ENCODE measurements around the gene CCDC43.
A peak's percentile ranks its signal among the peaks of the same experiment; 100 is the strongest.
"Not testable (repeated sequence)": the region's sequence is repeated elsewhere in the genome, so short reads cannot be mapped to it uniquely, and the experiment has no call there.

CCDC43 gene, protein sequence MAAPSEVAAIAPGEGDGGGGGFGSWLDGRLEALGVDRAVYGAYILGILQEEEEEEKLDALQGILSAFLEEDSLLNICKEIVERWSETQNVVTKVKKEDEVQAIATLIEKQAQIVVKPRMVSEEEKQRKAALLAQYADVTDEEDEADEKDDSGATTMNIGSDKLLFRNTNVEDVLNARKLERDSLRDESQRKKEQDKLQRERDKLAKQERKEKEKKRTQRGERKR

GRCh38 chr17:44689477-44690217, at the start of gene CCDC43:
CCDC43 (minus strand) TSS chr17:44689776; CDS start chr17:44689753, 23 bp downstream.
- peak; percentile 95 to 96 for DNase-seq

GRCh38 chr17:44738214-44738906, 48.8 kb upstream of the CCDC43 start:
- no peak for DNase-seq

DNA sequence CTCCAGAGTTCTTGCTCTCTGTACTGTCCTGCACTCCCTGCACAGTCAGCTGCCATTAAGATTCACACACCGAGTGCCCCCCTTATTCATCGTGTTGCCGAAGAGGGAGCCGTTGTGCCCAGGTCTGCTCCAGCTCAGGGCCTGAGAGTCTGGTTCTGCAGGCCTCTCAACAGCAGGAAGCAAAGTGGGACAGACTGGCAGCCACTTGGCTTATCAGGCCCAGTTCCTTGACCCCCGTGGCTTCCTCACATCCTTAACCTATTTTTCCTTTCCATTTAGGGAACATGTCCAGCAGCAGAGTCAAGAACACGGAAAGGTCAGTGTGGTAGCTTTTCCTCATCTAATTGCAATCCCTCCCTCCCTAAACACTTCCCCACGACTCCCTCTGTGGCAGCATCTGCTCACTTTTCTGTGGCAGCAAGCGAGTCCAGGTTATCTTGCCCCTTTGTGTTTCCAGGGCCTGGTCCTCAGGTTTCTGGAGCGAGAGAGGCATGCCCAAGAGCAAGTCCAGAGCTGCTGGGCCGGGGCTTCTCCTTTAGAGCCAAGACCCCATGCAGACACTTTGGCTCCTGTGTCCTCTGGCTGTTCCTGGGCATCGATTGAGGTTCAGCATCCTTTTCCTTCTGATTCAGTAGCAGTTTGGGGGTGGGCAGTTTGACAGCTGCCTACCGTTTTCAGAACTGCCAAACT, 47.1 kb upstream of the CCDC43 start:
- no peak for DNase-seq

DNA sequence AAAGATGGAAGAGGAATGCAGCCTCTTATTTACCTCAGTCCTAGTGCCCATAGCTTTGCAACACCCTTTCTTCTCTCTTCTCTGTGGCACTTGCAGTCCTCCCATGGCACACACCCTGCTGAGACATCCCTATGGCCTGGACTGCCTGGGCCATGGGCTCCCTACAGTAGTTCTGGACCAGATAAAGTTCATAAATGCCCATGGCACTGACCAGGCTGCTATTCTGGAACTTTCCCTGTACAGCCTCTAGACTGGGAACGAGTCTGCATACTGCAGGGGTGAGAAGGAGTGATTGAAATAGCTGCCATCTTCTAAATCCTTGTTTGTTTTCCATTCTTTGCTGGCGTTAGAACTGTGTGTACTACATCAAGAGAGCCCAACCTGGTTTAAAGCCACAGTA, 44.7 kb upstream of the CCDC43 start:
- no peak for DNase-seq

DNA sequence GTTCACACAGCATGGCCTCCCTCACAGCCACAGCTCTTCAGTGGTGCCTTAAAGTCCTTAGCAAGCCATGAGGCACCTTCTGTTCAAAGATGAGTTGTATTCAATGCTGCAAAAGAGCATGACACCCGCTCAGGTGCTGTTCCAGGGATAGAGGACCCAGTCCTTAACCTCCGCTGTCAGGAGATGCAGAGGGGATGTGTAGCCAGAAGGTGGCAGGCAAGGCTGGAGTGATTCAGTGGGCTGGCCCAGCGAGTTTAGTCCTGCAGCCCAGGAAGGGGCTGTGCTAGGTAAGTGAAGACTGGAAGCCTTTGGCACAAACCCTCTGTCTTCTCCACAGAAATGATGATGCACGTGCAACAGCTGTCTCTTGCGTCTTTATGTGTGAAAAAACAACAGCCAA, 44.2 kb upstream of the CCDC43 start:
- peak in 1 of 2 experiments; percentile 27 for DNase-seq

- not testable (repeated sequence) for DNase-seq
These were observed 36.5 kb upstream of the CCDC43 start for GRCh38 chr17:44726121-44726520.

DNA sequence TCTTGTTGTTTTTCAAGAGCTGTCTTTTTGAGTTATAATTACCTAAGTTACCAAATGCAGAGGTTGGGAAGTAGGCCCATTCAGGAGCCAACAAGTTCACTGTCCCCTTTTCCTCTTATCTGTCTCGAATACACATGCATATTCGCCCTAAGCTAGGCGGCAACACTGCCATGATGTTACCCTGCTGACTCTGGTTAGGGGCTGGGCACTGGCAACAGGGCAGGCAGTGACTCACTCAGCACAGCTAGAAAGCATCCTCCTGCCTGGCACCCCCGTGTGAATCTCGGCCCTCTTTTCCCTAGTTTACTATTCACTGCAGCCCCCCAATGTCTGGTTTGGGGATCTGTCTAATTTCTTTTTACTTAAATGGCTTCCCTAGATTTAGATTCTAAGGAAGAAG, 32.7 kb upstream of the CCDC43 start:
- DNase-seq, result no peak

GRCh38 chr17:44719444-44719843, 29.9 kb upstream of the CCDC43 start:
- no peak for DNase-seq

GRCh38 chr17:44708401-44709263, 19.1 kb upstream of the CCDC43 start, which contains the start of gene DBF4B:
DBF4B (plus strand) TSS chr17:44708665; CDS start chr17:44708821, 156 bp downstream.
- DNase-seq, result peak; percentile 84 to 87

DNA sequence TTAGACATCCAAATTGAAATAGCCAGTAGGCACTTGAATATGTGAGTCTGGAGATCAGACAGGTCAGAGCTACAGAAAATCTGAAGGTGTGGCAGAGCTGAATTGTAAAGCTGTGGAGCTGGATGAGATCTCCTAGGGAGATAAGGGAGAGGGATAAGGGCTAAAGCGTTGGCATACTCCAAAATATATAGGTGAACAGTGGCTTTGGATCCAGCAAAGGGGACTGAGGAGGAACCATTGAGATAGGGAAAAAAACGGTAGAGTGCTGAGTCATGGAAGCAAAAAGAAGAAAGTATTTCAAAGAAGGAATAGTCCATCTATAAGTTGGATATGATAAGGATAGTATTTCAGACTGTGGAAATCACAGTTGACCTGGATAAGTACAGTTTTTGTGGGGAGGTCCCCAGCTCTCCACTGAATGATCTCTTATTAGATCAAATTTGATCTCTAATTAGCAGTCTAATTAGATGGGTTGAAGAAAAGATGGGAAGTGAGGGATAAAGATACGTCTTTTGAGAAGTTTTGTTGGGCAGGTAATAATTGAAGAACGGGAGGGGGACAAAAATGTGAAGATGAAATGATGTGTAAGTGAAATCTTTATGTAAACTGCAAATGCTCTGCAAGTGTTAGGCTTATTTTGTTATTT, 18.3 kb upstream of the CCDC43 start:
- DNase-seq, result no peak

- DNase-seq, result not testable (repeated sequence)
These were observed 10.7 kb upstream of the CCDC43 start for GRCh38 chr17:44700288-44700687.

DNA sequence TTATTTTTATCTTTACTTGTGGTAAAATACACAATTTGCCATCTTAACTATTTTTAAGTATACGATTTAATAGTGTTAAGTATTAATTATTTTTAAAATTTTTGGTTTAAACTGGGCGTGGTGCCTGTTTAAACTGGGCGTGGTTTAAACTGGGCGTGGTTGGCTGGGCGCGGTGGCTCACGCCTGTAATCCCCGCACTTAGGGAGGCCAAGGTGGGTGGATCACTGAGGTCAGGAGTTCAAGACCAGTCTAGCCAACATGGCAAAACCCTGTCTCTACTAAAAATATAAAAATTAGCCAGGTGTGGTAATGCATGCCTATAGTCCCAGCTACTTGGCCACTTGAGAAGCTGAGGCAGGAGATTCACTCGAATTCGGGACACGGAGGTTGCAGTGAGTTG, 4.0 kb upstream of the CCDC43 start:
- no peak for DNase-seq

GRCh38 chr17:44690746-44691306, 1.2 kb upstream of the CCDC43 start:
- not testable (repeated sequence) for DNase-seq

DNA sequence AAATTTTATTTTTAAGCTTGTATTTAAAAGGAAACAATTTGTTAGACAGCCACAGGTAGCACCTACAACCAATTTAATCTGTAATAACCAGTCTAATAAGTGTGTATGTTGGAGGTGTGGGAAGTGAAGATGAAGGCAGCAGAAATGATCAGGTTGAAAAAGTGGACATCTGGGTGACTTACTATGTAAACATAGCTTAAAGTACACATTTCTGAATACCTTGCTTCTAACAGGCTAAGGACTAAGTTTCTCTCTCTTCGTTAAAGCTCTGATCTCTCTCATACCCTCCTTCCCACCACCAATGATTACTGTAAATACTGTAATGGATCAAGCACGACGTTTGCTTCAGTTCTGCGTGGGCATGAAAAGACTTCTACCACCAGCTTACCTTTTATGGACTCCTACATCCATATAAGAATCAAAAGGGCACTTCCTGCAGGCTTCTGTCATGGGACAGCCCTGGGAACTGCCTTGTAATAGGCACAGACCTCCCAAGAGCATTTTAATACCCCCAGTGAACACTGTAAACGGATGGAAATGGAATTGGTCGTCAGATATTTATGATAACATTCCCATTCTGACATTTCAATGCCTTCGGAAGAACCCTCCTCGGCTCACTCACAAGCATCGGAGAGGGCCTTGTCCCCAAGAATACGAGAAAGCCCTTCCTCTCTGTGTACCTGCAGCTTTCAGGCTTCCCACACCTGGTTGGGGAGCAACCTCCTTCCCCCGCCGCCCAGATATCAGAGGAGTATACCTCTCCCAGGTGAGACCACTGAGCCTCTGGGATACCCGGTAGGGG, 700 bp downstream of the CCDC43 start:
- DNase-seq, result no peak

GRCh38 chr17:44688200-44688599, 1.4 kb downstream of the CCDC43 start:
- DNase-seq, result no peak

DNA sequence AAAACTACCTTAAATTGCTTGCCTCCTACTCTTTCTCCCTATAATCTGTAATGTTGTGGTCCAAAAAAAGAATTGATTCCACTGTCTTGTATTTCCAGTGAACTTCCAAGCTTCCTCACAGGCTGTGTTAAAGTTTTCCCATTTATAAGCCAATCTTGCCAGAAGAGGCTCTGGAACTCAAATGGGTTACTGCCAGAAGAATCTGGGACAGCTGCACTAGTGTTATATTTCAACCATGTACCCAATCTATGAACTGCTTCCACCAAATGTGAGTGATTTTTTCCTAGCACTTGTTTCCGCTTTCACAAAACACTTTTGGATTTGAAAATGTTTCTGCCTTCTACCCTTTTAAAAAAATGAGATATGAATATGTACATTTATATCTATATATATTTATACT, 1.8 kb downstream of the CCDC43 start:
- no peak for DNase-seq

DNA sequence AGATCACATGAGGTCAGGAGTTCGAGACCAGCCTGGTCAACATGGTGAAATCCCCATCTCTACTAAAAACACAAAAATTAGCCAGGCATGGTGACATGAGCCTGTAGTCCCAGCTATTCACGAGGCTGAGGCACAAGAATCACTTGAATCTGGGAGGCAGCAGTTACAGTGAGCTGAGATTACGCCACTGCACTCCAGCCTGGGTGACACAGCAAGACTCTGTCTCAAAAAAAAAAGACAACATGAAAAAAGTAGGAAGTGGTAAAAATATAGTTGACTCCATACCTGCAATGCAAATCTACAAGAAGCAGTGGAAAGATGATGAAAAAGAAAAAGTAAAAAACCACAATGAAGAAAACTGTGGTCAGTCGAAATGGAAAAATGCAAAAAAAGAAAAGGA, 6.3 kb downstream of the CCDC43 start:
- DNase-seq, result not testable (repeated sequence)

DNA sequence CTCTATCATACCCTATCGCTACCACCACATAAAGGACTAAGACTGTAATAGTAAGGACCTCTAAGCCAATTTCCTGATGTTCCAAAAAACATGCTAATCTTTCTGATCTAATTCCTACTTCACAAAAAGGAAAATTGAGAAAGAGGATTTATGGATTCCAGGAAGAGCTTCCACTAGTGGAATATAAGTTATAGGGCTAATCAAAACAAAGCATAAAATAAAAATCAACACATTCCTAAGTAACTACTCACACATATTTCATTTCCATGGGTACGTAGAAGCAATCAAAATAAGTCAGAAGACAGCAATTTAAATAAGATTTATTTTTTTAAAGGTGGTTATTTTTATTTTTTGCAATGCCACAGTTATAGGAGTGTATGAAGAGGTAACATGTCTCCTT, 12.4 kb downstream of the CCDC43 start:
- DNase-seq, result no peak

GRCh38 chr17:44673893-44674292, 15.7 kb downstream of the CCDC43 start:
- no peak for DNase-seq

DNA sequence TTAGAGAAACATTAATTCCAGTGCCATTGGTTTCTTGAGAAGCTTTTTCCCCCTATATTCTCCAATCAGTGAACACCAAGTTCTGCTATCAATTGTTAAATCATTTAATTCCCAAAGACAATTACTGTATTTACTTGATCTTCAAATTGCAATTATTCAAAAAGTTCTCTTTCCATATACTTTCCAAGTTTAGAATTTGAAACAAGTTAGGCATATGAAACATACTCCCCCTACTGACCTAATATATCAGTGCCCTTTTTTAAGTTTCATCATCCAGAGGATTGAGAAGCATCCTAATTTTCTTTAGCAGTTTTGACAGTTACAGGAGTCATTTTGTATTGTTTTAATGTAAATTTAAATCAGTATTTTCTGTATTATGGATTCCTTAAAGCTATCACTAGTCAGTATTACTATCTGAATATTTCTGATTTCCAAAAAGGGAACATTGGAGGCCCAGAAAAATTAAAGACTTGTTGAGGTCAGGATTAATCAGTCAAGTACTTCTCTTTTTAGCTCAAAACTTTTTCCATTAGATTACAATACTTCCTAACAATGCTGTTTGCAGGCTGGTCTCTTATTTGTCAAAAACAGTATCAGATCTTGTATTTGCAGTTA, 17.0 kb downstream of the CCDC43 start:
- no peak for DNase-seq

Measured in activated T-cell treated with anti-CD3 and anti-CD28 coated beads, Interleukin-2, amount 50 U/mL, for 48 hours (primary cell).